ENCODE data around the gene CCDC18. TPM values are rescaled to one million over a fixed set of nuclear protein-coding genes. Genes with fewer than 3 reads are reported as not detected.
"Not testable (repeated sequence)": the region's sequence is repeated elsewhere in the genome, so short reads cannot be mapped to it uniquely, and the experiment has no call there.

Gene CCDC18
- total RNA-seq, 1 donor from 2014 or later, result 3.4 TPM

- Histone ChIP-seq H3K27me3 (ENCODE audit: control insufficient read depth, insufficient read depth, low read length) (no peaks in the 10 kb centered on the region), H3K36me3 (ENCODE audit: control insufficient read depth, insufficient read depth, low read length) (peaks cover 3% of the 10 kb centered on the region), H3K4me3 (ENCODE audit: low read depth, low read length) (no peak overlapping the region)
- TF ChIP-seq, protein P1, sequence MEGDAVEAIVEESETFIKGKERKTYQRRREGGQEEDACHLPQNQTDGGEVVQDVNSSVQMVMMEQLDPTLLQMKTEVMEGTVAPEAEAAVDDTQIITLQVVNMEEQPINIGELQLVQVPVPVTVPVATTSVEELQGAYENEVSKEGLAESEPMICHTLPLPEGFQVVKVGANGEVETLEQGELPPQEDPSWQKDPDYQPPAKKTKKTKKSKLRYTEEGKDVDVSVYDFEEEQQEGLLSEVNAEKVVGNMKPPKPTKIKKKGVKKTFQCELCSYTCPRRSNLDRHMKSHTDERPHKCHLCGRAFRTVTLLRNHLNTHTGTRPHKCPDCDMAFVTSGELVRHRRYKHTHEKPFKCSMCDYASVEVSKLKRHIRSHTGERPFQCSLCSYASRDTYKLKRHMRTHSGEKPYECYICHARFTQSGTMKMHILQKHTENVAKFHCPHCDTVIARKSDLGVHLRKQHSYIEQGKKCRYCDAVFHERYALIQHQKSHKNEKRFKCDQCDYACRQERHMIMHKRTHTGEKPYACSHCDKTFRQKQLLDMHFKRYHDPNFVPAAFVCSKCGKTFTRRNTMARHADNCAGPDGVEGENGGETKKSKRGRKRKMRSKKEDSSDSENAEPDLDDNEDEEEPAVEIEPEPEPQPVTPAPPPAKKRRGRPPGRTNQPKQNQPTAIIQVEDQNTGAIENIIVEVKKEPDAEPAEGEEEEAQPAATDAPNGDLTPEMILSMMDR (IDR thresholded peaks at IDR 0.05; ENCODE audit: insufficient read depth, low read length, severe bottlenecking), result no peak
- DNase-seq (ENCODE audit: low read depth) (no peak), FAIRE-seq (no peak)
These were observed 27.7 kb upstream of the CCDC18 start for GRCh38 chr1:93152835-93153234.

DNA sequence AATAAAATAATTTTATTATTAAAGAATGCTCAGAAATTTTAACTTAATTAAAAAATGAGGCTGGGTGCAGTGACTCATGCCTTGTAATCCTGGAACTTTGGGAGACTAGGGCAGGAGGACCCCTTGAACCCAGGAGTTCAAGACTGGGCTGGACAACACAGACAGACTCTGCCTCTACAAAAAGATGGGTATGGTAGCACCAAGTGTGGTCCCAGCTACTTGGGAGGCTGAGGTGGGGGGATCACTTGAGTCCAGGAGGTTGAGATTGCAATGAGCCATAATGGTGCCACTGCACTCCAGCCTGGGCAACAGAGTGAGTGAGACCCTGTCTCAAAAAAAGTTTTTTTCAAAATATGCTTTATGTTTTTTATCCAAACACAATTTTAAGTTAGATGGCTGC, 25.6 kb upstream of the CCDC18 start:
- Histone ChIP-seq H3K27me3 (ENCODE audit: control insufficient read depth, insufficient read depth, low read length) (no peaks in the 10 kb centered on the region), H3K36me3 (ENCODE audit: control insufficient read depth, insufficient read depth, low read length) (peaks cover 3% of the 10 kb centered on the region), H3K4me3 (ENCODE audit: low read depth, low read length) (no peak overlapping the region)
- DNase-seq (ENCODE audit: low read depth) (no peak), FAIRE-seq (no peak)
- TF ChIP-seq, protein P1 (IDR thresholded peaks at IDR 0.05; ENCODE audit: insufficient read depth, low read length, severe bottlenecking), result no peak

GRCh38 chr1:93155335-93155734, 25.2 kb upstream of the CCDC18 start:
- peaks cover 3% of the 10 kb centered on the region for H3K36me3 ChIP-seq (ENCODE audit: control insufficient read depth, insufficient read depth, low read length)
- TF ChIP-seq, protein P1 (IDR thresholded peaks at IDR 0.05; ENCODE audit: insufficient read depth, low read length, severe bottlenecking), result no peak
- H3K4me3 ChIP-seq (ENCODE audit: low read depth, low read length), result no peak overlapping the region
- FAIRE-seq, result no peak
- H3K27me3 ChIP-seq (ENCODE audit: control insufficient read depth, insufficient read depth, low read length), result no peaks in the 10 kb centered on the region
- peak; percentile 43 for DNase-seq (ENCODE audit: low read depth)

DNA sequence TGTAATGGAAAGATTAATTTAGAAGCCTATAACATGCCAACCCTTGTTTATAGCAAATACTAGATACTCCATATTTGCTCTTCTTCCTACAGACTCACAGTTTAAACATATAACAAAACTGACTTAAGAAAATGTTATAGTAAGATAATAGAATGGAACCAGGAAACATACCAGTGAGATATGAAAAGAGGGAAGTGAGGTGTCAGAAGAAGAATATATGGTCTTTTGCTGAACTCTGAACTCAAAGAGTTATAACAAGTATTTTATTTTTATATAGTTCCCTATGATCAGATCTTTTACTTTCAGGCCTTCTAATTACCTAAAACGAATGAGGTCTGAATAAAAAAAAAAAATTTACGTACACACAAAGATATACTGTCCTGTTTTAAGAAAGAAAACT, 21.2 kb upstream of the CCDC18 start:
- TF ChIP-seq, protein P1 (IDR thresholded peaks at IDR 0.05; ENCODE audit: insufficient read depth, low read length, severe bottlenecking), result no peak
- H3K36me3 ChIP-seq (ENCODE audit: control insufficient read depth, insufficient read depth, low read length), result peaks cover 2% of the 10 kb centered on the region
- DNase-seq (ENCODE audit: low read depth) (no peak), FAIRE-seq (no peak)
- H3K4me3 ChIP-seq (ENCODE audit: low read depth, low read length), result no peak overlapping the region
- no peaks in the 10 kb centered on the region for H3K27me3 ChIP-seq (ENCODE audit: control insufficient read depth, insufficient read depth, low read length)

GRCh38 chr1:93163314-93163713, 17.2 kb upstream of the CCDC18 start:
- FAIRE-seq; H3K27me3 ChIP-seq (ENCODE audit: control insufficient read depth, insufficient read depth, low read length): not testable (repeated sequence)

DNA sequence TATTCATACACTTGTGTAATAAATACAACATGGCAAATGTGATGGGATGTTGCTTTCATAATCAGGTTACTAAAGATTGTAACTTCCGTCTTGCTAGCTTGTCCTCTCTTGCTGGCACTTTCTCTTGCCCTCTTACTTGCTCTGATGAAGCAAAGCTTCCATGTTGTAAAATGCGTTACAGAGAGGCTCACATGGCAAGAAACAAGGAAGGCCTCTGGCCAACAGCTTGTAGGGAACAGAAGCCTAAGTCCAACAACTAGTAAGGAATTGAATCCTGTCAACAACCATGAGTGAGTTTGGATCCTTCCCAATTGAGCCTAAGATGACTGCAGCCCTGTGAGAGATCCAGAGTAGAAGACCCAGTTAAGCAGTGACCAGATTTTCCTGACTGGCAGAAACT, 15.7 kb upstream of the CCDC18 start:
- Histone ChIP-seq H3K4me3 (ENCODE audit: low read depth, low read length) (no peak overlapping the region), H3K27me3 (ENCODE audit: control insufficient read depth, insufficient read depth, low read length) (no peaks in the 10 kb centered on the region), H3K36me3 (ENCODE audit: control insufficient read depth, insufficient read depth, low read length) (no peaks in the 10 kb centered on the region)
- FAIRE-seq (no peak), DNase-seq (ENCODE audit: low read depth) (no peak)
- TF ChIP-seq, protein P1 (IDR thresholded peaks at IDR 0.05; ENCODE audit: insufficient read depth, low read length, severe bottlenecking), result no peak

More at GRCh38 chr1:93163314-93163713, 17.2 kb upstream of the CCDC18 start:
- not testable (repeated sequence) for H3K4me3 ChIP-seq (ENCODE audit: low read depth, low read length); DNase-seq (ENCODE audit: low read depth); H3K36me3 ChIP-seq (ENCODE audit: control insufficient read depth, insufficient read depth, low read length)

DNA sequence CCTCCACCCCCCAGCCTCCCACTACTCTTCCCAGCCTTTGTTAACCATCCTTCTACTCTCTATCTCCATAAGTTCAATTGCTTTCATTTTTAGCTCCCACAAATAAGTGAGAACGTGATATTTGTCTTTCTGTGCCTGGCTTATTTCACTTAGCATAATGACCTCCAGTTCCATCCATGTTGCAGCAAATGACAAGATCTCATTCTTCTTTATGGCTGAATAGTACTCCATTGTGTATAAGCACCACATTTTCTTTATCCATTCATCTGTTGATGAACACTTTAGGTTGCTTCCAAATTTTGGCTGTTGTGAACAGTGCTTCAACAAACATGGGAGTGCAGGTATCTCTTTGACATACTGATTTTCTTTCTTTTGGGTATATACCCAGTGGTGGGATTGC, 14.6 kb upstream of the CCDC18 start:
- not testable (repeated sequence) for DNase-seq (ENCODE audit: low read depth); H3K36me3 ChIP-seq (ENCODE audit: control insufficient read depth, insufficient read depth, low read length); H3K4me3 ChIP-seq (ENCODE audit: low read depth, low read length); FAIRE-seq; H3K27me3 ChIP-seq (ENCODE audit: control insufficient read depth, insufficient read depth, low read length)
